ENCODE data around the gene RNPS1.

- no peak for TF ChIP-seq CTCF (IDR thresholded peaks at IDR 0.05; ENCODE audit: low read length)
- no peak for TF ChIP-seq EZH2 (optimal IDR thresholded peaks at IDR 0.05; ENCODE audit: low read depth, low read length)
- TF ChIP-seq EZH2phosphoT487 (IDR thresholded peaks at IDR 0.05; ENCODE audit: low read length) = no peak
Measured at GRCh38 chr16:2282262-2282661, 14.3 kb upstream of the RNPS1 start.

All from MM.1S (cell line).